Measurements from ENCODE around the gene THBD.

The THBD gene

DNA sequence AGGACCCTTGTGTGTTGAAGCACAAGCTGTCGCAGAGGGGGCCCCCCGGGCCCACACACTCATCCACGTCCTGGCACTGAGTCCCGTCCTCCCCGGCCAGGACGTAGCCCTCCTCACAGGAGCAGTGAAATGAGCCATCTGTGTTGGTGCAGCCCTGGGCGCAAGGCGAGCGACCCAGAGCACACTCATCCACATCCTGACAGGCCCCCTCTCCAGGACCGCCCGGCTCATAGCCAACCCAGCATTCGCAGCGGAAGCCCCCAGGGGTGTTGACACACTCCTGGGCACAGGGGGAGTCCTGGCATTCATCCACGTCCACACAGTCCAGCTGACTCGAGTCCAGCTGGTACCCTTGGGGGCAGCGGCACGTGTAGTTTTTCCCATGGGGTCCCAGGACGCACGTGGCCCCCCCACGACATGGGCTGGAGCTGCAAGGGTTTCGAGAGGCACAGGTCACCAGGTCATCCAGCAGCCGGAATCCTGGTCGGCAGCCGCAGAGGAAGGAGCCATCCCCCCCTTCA is 35.4 kb upstream of the THBD start:
- no peak for DNase-seq (ENCODE audit: low read depth)

DNA sequence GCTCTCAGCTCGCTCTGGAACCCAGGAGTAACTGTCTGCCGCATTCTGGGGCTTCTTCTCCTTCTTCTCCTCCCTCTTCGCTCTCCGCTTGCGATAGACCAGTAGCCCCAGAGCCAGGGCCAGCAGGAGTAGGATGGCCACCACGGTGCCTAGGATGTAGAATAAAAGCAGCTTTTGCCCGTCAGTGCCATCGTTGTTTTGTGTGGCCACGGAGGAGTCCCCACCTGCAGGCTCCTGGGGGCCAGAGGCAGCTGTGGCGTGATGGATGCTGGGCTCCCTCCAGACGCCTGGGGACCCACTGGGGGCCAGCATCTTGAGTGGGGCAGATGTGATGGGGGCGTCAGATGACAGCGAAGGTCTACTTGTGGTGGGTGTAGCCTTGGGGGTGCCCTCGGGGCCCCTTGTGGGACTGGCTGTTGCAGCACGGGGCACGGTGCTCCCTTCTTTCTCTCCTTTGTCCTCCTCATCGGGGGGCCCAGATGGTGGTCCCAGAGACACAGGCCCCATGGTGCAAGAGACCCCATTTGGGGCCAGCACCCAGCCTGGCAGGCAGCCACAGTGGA is 34.9 kb upstream of the THBD start:
- no peak for DNase-seq (ENCODE audit: low read depth)

DNA sequence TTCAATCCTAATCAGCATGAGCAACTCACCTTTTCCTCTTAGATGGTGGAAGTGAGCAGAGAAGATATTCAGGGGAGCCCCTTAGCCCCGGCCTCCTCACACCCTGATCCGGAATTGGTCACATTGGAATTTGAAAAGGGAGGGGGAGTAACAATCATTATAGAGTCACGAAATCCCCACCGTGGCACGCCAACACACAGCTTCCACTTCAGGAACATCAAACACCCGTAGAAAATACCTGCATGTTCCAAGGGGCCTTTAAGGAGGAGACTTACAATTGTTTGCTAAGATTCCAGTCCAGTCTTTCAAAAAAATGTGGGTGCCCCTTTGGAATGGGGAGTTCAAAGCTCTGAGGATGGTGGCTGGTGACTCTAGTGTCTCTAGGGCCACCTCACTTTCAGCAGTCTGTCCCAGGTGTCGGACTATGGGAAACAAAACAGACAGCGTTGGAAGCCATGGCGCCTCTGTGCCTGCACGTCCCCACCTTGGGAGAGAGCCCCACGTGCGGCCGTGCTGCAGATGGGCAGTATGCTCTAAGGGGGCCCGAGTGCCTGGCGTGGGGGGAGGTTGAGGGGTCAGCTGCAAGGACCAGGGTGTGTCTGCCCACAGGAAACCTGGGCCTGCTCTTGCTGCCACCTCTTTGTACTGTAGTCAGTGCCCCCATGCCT is 34.2 kb upstream of the THBD start:
- DNase-seq (ENCODE audit: low read depth), result no peak

DNA sequence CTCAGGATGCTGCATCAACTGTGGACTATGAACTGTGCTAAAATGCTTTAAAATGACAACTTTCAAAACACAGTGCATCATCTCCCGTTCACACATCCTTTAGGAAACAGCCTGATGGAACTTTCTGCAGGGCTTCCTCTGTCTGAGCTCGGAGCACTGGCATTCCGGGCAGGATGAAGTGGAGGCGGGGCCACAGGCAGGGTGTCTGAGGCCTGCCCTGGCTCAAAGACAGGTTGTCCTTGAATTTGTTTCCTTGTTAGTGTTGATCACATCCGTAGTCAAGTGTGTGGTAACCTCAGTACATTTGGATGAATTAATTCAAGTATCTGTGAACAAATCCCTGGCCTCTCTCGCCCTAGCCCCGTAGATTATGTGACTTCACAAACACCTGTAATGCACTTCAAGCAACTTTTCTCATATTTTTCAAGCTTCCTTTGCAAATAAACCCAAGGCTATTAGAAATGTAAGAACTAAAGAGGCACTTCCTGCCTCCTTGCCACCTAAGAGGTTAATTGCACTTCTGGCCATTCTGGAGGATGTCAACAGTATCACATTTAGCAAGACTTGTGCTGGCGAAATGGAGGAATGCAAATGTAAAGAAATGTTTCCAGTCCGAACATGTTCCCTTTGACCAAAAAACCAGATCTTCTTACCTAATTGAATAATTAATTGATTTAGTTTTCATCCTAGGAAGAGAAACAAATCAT is 33.5 kb upstream of the THBD start:
- DNase-seq (ENCODE audit: low read depth), result no peak

DNA sequence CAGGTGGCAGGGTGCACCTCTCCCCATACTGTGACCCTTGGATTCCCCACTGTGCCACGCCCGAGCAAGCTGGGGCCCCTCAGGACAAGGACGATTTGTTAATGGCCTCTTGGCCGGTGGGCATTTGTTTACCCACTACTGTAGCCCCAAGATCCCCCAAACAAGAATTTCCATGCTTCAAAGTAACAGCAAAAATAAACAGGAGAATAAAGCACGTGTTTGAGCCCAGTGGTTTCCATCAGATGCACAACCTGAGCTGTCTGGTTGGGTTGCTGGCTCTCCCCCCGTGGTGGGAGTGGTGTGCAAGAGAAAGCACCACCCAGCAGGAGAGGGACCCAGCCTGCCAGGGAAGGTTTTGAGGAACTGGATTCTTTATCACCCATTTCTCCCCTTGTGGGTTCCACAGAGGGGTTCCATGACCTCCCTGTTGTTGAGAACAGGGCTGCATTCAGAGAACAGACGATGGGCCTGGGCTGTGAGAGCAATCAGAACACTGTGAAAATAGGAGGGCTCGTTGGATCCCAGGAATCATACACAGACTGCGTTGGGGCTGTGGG is 31.9 kb upstream of the THBD start:
- DNase-seq (ENCODE audit: low read depth), result no peak

DNA sequence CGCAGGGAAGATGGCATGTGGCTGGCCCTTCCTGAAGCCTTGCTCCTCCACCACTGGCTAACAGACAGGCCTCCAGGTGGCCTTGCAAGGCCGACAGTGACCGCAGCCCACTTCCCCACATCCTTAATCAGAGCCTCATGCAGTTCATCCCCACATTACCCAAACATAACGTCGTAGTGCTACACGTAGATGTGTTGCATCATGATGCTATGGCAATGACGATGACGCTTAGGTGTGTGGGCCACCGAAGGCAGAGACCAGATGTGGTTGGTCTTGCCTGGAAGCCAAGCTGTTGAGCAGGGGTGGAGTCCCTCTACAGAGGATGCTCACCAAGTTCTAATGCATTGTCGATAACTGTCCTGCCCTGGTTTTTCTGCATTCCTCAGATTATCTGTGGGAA is 31.0 kb upstream of the THBD start:
- DNase-seq (ENCODE audit: low read depth), result no peak

DNA sequence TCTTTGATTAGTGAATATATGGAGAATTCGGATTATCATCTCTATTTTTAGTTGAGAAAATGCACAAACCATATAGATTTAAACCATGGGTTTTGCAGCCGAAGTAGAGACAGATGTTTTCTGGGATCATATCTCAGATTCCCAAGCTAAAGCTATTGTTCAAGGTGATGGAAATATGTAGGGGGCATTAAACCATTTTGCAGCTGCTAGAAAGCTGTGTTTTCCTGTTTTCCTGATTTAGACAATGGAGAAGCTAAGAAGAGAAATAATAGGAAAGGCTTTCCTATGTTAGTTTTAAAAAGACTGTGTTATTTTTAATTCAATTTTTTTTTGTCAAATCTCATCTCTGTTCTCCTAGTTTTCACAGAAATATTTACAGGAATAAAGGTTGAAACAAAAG is 30.5 kb upstream of the THBD start:
- DNase-seq (ENCODE audit: low read depth), result no peak

DNA sequence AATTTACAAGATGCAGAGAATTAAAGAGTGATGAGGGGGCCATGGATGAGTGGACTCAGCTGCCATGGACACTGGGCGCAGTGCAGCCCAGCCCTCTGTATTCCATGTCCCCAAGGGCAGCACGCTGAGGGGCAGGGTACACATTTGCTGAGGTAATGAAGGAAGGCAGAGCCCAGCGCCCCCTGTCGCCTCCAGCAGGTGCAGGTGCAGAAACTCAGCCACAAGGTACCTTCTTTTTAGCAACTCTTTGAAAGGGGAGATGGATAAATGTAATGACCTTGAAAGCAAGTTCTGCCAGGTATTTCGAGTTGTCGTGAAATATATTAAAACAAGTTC is 29.5 kb upstream of the THBD start:
- no peak for DNase-seq (ENCODE audit: low read depth)

DNA sequence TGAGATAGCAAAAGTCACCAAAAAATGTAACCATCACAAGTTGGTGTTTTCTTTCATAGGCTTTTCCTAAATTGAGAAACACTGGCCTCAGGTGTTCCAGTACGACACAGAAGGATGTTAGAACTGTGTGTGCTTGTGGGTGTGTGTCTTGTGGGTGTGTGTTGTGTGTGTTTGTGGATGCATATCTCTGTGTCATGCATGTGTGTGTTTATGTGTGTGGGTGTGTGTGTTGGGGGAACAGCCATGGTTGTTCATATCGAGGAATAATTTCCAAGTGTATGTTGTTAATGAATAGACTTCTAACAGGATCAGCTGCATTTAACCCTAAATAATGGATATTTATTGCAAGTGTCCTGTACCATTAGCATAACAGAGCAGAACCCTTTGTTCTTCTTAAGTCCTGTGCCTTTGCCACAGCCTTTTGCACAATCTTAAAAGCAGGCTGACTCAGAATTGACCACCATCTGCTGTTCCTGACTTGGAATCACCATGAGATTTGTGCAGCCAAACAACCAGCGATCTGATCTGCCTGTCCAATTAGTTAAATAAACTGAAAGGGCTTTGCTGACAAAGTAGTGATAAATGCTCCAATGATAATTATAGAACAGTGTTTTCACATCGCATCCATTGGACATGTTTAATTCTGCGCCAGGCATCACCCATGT is 29.0 kb upstream of the THBD start:
- DNase-seq (ENCODE audit: low read depth), result no peak

DNA sequence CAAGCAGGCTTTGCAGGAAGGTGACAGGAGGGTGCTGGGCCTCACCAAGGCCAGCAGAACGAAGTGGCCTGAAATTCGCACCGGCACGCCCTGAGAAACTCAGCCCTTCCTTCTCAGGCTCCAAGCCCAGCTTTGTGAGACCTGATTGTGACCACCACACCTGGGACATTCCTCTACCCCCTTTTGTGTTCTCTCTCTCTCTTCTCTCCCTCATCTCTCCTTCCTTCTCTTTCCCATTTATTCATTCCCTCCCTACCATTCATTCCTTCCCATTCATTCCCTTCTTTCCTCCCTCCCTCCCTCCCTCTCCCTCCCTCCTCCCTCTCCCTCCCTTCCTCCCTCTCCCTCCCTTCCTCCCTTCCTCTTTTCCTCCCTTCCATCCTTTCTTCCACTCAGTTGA is 27.8 kb upstream of the THBD start:
- DNase-seq (ENCODE audit: low read depth), result no peak

DNA sequence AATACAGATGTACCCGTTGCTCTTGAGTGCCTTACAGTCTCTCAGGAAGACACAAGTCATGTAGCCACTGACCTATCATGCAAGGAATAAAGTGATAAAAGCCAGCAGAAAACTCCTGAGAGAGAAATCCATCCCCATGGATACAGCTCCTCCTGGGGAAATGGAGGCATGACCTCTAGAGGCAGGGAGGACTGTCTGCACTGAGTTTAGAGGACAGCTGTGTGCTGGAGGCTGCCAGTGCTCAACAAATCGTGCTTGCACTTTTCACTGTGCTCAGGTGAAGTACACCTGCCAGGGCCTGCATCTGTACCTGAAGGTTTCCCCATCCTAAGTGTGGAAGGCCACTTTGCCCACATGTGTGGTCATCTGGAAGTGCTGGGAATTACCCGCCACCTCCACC is 24.6 kb upstream of the THBD start:
- no peak for DNase-seq (ENCODE audit: low read depth)

DNA sequence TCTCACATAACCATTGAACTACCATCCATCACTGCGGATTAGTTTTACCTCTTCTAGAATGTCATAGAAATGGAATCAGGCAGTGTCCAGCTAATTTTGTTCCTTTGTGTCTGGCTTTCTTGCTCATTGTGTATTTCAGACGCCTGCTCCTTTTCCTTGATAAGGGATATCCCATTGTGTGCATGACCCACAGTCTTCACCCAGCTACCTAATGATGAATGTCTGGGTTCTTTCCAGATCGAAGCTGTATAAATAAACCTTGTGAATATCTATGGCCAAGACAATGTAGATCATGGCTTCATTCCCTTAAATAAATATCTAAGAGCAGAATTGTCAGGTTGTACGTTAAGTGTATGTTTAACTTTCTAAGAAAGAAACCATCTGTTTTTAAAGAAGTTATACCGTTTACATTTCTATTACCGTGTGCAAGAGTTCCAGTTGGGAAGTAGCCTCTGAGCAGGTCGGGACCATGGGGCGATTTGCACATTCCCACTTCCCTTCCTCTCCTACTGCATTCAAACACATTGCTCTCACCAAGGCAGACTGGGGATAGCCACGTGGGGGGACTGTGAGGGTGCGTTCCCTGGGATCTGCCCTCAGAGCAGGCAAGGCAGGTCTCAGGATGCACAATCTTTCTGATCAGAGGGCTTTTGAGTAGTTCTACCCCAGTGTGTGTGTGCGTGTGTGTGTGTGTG is 23.6 kb upstream of the THBD start:
- DNase-seq (ENCODE audit: low read depth), result no peak

DNA sequence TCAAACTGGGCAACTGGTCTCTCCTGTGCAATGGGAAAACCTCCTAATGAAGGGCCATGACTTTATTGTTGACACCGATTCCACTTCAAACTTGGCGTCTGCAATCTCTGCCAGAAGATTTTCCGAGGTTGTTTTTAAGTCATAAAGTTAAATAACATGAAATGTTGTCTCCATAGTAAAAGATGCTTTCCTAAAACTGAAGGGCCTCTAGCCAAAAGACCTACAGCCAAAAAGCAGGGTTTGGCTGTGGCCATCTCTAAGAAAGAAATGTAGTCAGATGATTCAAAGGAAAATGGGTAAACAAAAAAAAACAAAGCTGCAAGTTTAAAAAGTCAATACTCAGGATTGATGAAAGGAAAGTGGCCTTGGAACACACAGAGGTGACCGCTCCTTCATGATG is 22.5 kb upstream of the THBD start:
- DNase-seq (ENCODE audit: low read depth), result no peak

DNA sequence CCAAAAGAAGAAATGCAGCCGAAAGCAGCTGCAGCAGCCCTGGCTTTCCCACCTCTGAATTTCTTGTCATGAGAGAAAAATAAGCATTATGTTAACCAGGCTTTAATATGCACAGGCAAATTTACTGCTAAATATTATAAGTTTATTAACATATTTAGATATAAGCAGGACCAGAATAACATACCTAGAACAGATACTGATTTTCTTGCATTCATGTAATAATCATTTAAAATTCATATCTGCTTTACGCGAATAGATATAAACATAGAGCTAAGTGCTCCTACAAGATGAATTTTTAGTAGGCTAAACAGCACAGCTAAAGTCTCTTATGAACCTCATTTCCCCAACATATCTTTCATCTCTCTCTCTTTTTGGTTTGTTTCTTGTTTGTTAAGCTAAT is 21.9 kb upstream of the THBD start:
- DNase-seq (ENCODE audit: low read depth), result no peak

DNA sequence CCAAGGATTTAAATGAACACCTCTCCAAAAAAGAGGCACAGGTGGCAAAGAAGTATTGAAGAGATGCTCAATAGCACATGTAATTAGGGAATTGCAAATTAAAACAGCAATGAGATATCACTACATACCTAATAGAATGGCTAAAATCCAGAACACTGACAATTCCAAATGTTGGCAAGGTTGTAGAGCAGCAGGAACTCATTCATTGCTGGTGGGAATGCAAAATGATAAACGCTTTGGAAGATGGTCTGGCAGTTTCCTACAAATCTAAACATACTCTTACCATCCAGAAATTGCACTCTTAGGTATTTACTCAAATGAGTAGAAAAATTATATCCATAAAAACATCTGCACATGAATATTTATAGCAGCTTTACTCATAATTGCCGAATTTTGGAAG is 19.6 kb upstream of the THBD start:
- DNase-seq (ENCODE audit: low read depth), result no peak

DNA sequence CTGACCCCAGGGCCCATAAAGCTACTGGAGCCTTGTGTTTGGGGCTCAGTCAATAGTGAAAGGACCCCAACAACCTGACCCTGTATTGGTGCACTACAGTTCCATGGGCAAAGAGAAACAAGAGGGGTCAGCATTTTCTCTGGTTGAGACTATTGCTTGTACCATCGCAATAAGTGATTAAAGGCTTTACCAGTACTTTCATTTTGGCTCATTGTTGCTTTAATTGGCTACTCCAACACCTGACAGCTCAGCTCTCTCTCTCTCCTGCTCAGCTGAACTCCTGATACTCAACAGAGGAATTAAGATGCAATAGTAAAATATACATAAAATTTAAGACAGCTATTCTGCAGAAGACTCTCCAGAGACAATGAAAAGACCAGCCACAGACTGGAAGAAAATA is 18.8 kb upstream of the THBD start:
- DNase-seq (ENCODE audit: low read depth), result no peak

DNA sequence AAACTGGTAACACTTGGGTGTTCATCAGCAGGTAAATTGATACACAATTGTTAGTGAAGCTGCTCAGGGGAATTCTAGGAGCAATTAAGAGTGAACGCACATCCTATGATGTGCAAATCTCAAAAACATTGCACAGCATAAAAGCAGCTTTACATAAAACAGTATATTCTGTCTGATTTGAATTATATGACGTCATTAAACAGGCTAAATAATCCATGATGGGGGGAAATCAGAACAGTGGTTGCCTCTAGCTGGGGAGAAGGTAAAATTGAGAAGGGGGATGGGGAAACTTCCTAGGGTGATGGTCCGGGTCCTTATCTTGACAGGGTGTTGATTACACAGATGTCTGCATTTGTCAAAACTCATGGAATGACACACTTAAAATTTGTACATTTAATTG is 17.3 kb upstream of the THBD start:
- no peak for DNase-seq (ENCODE audit: low read depth)

DNA sequence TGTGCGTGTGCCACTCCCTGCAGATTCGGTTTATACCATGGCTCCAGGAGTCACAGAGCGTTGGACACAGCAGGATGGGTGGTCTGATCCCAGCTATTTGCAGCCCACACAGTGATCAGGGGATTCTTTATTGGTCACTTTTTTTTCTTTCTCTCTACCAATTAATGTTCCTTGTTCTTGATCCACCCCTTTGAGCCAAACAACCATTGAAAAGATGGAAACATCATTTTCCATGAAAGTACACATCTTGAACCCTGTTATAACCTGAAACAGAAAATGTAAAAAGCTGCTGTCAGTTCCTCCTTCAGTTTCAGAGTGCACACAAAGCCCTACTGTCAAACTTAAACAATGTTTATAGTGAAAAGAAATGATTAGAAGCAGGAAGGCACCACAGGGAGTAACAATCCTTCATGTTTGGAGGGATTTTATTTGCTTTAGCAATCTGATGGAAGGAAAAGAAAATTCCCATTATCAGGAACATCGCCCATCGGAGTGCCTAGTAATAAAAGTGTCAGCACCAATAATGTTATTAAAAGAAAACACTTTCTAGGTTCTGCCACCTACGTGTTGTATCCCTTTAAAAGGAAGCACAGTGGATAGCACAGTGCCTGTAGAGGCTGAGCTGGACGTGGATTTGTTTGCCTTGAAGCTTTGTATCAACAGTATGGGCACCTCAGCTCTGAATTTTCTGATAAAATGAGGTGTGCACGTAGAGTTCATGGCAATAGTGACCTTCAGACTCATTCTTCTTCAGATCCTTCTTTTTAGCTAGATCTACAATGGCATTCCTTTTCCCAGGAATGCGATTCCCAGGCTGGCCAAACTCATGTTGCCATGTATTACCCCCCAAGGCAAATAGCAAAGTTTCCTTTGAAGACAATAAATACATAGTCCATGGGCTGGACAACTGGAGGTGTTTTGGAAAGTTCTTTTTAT is 16.1 kb upstream of the THBD start:
- no peak for DNase-seq (ENCODE audit: low read depth)

DNA sequence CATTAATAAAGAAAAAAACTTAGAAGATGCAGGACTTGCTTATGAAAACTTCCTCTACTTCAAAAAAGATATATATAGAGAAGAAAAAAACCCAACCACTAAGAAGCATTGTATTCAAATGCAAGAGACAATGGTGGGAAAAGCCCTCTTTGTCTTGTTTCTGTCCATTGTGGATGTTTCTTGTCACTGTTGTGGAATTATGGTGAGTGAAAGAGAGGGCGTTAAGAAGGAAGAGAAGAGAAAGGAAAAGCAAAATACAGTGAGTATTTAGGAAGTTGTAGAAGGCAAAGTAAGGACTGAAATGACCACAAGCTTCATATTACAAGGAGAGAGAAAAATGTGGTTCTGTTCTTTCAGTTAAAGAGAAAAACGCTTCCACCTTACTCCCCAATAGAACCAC is 14.1 kb upstream of the THBD start:
- no peak for DNase-seq (ENCODE audit: low read depth)

DNA sequence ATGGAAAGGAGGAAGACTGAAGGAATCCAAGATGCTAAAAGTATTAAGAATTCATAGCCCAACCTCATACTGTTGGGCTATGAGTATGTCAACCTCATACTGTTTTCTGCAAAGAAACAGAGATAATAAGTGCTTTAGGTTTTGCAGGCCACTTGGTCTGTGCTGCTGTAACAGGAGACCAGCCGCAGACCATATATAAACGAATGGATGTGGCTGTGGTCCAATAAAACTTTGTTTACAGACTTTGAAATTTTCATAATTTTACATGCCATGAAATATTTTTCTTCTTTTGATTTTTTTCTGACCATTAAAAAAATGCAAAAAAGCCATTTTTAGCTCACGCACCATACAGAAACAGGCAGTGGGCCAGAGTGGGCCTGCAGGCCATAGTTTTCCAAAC is 13.7 kb upstream of the THBD start:
- DNase-seq (ENCODE audit: low read depth), result no peak

DNA sequence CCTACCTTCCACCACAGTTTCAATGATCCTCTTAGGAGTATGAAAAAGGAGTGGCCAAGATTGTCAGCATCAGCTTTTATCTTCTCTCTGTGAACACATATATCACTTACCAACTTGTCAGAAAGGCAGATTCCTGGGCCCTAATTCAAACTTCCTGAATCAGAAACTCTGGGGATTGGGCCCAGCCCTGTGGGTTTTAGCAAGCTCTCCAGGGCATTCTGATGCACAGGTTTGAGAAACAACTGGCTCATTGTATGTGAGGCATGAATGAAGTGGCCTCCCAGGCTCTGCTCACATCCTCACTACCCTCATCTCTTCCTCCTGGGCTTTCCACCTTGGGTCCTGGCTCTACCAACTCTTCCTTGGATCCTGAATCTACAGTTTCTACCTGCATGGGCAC is 13.2 kb upstream of the THBD start:
- no peak for DNase-seq (ENCODE audit: low read depth)
